NB4 (cell line): ENCODE measurements around the gene GLP1R.

ENCODE experiments used
- POLR2A ChIP-seq: IDR thresholded peaks from 2 replicates; pipeline ENCODE4 v1.6.1; 2011; ENCODE audit warnings: mild to moderate bottlenecking; ENCODE audit not compliant: insufficient read length; ENCODE audit errors: extremely low read depth
- TF ChIP-seq, protein P1 (sequence below): IDR thresholded peaks from one replicate; pipeline ENCODE4 v1.5.1; 2012; ENCODE audit warnings: low read depth, low read length

DNA sequence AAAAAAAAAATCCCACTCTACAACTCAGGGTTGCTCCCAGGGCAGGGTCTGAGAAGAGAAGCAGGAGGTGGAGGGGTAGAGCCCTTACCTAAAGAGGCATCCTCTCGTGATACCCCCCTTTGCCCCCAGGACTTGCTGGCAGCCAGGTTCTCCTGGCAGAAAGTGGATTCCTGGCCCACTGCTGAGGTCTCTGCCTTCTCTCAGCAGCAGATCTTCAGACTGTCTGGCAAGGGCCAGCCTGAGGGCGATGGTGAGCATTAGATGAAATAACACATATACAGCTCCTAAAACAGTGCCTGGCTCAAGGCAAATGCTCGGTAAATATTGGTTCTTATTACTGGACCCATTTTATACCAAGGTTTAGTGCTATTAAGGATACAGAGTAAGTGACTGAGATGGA is 4.8 kb upstream of the GLP1R start:
- TF ChIP-seq, protein P1, sequence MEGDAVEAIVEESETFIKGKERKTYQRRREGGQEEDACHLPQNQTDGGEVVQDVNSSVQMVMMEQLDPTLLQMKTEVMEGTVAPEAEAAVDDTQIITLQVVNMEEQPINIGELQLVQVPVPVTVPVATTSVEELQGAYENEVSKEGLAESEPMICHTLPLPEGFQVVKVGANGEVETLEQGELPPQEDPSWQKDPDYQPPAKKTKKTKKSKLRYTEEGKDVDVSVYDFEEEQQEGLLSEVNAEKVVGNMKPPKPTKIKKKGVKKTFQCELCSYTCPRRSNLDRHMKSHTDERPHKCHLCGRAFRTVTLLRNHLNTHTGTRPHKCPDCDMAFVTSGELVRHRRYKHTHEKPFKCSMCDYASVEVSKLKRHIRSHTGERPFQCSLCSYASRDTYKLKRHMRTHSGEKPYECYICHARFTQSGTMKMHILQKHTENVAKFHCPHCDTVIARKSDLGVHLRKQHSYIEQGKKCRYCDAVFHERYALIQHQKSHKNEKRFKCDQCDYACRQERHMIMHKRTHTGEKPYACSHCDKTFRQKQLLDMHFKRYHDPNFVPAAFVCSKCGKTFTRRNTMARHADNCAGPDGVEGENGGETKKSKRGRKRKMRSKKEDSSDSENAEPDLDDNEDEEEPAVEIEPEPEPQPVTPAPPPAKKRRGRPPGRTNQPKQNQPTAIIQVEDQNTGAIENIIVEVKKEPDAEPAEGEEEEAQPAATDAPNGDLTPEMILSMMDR, result no peak
- TF ChIP-seq POLR2A, result no peak
